Measurements from ENCODE around the gene MRPS34.

DNA sequence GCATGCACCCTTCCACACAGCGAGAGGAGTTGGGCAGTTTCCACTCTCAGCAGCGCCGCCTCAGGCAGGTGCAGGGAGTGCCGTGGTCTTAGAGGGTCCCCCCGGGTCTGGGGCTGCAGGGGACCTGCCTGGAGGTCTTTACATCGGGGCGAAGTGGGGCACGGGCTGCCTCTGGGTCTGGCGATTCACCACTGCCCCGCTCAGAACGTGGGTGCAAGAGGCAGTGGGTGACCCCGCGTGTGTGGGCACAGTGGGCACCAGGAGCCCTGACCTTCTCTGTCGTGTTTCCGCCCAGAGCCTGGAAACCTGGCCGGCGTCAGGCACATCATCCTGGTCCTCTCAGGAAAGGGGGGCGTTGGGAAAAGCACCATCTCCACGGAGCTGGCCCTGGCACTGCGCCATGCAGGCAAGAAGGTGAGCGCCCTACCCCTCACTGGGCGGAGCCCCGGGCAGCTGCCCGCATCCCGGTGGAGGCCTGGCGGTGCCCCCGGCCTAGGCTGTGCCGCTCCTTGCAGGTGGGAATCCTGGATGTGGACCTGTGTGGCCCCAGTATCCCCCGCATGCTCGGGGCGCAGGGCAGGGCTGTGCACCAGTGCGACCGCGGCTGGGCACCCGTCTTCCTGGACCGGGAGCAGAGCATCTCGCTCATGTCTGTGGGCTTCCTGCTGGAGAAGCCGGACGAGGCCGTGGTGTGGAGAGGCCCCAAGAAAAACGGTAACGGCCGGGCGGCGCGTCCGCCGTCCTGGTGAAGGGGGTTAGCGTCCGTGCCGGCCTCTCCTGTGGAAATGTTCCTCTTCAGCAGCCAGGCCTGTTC is 13.5 kb upstream of the MRPS34 start:
- no peak for TF ChIP-seq POLR2A (IDR thresholded peaks at IDR 0.05)
- no peak for TF ChIP-seq CTCF (IDR thresholded peaks at IDR 0.05)
